WI38 (cell line): Measurements from ENCODE around the gene ZKSCAN2.

Experiments
- H3K4me3 ChIP-seq: 2 replicates; pipeline ENCODE4 v1.5.1; 2011; ENCODE audit warnings: low read depth, mild to moderate bottlenecking, control low read depth, low read length
- CTCF ChIP-seq: IDR thresholded peaks from 2 replicates; pipeline ENCODE4 v1.5.1; 2012; ENCODE audit warnings: low read depth, mild to moderate bottlenecking, control low read depth, low read length

Gene ZKSCAN2

GRCh38 chr16:25271421-25271820 is 13.8 kb upstream of the ZKSCAN2 start:
- H3K4me3 ChIP-seq: no peak overlapping the region
- no peak for TF ChIP-seq CTCF

- no peak for TF ChIP-seq CTCF
- H3K4me3 ChIP-seq: no peak overlapping the region
These were observed 12.9 kb upstream of the ZKSCAN2 start for GRCh38 chr16:25270577-25270976.

GRCh38 chr16:25269879-25270278 is 12.2 kb upstream of the ZKSCAN2 start:
- H3K4me3 ChIP-seq: no peak overlapping the region
- TF ChIP-seq CTCF: no peak

- H3K4me3 ChIP-seq: no peak overlapping the region
- TF ChIP-seq CTCF: no peak
These were observed 8.3 kb upstream of the ZKSCAN2 start for GRCh38 chr16:25265968-25266367.

- H3K4me3 ChIP-seq: no peak overlapping the region
- no peak for TF ChIP-seq CTCF
These were observed 7.0 kb upstream of the ZKSCAN2 start for GRCh38 chr16:25264597-25264996.

GRCh38 chr16:25260416-25260815 is 2.8 kb upstream of the ZKSCAN2 start:
- TF ChIP-seq CTCF: no peak

GRCh38 chr16:25258861-25259179 is 1.2 kb upstream of the ZKSCAN2 start:
- no peak for TF ChIP-seq CTCF
- peak overlapping the region; percentile 89 for H3K4me3 ChIP-seq

More at GRCh38 chr16:25260416-25260815, 2.8 kb upstream of the ZKSCAN2 start:
- no peak overlapping the region for H3K4me3 ChIP-seq
